HG02678 (cell line): ENCODE measurements around the gene AGBL5.
"Not testable (repeated sequence)": the region's sequence is repeated elsewhere in the genome, so short reads cannot be mapped to it uniquely, and the experiment has no call there.

Experiments
- ATAC-seq: cut with Tn5 transposase; IDR thresholded peaks from one replicate; pipeline ENCODE4 v1.9.1; 2021; ENCODE audit warnings: mild to moderate bottlenecking, moderate library complexity; ENCODE audit not compliant: unreplicated experiment

Gene AGBL5

DNA sequence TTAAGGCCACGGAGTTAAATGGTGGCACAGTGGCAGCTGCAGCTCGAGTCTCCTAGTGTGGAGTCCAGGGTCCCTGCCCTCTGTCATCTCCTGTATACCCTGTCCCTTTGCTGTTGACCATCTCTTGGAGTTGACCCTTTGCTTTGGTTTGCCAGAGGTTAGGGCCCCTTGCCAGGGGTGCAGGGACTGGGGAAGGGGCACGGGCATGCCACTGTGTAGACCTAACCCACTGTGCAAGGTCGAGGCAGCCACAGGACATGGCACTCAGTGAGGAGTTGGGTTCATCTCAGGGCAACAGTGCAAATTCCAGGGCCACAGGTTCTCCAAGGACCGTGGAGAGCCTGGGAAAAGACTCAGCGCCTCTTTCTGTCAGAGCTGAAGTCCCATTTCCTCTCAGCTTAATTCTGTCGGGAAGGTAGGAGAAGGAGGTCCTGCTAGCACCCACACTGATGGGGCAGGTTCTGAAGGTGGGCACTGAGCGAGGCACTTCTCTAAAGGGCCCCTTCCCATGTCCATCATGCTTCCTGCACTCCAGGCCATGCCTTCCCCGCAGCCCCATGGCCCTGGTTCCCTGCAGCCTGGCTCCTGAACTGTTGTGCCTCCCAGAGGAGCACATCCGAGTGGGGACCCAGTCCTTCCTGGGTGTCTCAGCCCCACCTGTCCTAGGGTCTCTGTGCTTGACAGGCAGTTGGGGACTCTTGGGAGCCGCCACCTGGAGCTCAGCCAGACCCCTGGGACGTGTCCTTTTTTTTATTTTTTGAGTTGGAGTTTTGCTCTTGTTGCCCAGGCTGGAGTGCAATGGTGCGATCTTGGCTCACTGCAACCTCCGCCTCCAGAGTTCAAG lies 37.9 kb downstream of the AGBL5 start:
- ATAC-seq, result no peak

DNA sequence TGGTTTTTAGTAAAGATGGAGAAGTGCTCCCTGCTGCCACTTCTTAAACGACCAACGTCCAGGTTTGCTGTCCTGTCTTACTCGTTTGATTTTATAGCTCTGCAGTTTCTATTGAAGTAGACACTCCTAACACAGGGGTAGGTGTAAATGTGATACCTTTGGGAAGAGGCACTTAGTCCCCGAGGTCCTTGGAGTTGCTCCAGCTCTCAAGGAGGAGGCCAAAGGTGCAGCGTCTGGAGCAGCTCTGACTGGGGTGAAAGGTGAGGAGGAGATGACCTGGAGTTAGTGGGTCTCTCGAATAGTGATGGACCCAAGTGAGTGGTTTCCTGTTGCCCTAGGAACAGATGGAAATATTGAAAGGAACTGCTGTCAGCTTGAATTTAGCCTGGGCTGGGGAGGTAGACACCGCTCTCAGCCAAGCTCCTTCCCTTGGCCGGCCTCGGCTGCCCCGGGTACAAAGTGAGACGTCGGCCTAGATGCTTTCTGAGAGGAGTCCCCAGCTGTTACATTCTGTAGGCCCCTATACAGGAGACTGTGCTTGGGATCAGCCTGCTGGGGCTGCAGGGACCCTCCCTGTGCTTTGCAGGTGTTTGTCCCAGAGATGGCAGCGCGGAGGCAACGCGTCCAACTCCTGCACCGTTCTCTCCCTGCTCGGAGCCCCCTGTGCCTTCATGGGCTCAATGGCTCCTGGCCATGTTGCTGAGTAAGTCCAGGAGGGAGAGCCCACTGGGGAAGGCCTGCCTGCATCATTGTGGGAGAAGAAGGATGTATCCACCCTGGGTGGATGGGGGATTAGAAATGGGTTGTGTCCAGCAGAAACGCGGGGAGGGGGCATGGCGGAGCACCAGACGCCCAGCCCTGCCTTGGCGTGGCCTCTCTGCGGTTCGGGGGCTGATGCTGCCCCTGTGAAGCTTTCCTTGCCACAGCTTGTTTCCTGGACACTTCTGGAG lies 40.6 kb downstream of the AGBL5 start:
- ATAC-seq, result no peak

DNA sequence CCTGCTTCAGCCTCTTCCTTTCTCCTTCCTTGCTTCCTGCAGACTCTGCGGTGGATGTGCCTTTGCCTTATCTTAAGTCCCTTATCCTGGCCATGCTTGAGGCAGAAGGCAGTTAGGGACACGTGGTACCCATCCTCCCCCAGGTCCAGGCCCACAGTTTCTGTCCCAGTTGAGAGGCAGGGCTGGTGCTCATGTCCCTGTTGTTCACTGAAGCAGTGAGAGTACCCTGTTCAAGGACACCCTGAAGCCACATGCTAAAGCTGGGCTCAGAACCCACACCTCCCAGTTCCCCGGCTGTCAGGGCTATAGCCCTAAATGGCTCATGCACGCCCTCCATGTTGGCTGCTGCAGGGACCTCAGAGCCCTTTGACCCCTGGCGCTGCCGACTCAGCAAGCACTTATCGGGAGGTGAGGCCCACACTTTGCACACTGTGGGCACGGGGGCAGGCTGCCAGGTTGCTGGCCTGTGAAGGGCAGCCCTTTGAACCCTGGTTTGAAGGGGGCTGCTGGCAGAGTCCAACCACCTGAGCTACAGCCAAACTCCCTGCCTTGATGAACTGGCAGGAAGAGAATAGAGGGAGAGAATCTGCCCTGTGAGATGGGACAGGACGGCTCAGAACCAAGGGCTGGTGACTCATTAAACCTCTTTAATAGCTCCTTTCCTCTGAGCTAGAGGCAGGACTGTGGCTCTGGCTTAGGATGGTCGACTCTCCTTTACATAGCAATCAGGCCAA lies 41.4 kb downstream of the AGBL5 start:
- no peak for ATAC-seq

DNA sequence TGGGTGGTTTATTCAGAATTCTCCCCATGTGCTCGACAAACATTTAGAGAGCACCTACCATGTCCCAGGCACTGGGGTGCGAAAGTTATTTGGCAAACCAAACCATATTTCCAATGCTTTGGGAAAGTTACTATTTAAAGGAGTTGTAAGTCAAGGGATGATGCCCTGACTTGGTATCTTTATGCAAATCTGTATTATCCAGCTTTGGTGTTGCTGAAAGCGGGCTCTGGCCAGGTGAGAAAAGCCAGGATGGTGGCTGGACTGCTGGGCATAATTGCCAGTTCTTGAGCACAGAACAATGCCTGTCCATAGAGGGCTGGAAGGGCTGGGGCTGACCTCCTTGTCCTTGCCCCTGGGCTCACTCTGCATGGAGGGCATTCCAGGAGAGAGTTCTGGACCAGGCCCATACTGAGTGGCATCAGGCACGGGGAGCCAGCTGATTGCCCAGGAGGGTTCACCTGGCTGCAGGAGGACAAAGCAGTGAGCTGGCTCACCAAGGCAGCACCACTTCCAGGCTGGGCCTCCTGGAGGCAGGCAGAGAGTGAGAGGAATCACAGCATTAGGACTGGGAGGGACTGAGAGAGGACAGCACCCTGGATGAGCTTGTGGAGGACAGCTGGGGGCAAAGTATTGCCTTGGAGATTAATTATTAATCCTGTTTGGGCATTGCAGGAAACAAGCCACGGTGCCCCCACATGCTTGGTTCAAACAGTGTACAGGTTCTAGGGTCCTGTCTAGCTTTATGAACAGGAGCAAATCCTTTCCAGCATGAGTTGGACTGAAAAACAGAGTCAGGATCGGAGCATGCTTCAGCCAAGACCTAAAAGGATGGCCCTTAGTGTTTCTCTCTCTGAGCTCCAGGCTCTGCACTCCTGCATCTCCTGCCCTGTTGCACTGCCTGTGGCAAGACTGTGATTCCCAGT lies 42.2 kb downstream of the AGBL5 start:
- ATAC-seq, result no peak

DNA sequence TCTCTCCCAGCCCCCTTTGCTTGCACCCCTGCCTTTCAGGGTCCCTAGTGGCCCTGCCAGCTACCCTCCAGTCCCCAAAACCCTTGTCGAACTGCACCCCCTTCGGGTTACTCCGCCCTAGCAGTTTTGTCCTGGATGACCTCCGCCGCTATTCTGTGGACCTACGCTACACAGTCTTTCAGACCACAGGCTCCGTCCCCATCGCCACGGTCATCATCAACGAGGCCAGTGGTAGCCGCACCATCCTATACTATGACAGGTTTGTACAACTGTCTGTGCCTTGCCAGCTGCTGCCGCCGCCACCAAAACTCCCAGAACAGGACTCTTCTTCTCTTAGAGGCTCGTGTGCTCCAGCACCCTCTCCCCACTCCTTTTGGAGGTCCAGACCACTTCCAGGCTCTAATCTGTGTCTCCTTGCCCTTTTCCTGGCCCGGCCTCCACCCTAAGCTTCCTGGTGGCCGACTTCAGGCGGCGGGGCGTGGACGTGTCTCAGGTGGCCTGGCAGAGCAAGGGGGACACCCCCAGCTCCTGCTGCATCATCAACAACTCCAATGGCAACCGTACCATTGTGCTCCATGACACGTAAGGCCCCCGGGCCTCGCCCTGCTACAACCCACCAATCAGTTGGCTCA lies 43.0 kb downstream of the AGBL5 start:
- ATAC-seq, result no peak

DNA sequence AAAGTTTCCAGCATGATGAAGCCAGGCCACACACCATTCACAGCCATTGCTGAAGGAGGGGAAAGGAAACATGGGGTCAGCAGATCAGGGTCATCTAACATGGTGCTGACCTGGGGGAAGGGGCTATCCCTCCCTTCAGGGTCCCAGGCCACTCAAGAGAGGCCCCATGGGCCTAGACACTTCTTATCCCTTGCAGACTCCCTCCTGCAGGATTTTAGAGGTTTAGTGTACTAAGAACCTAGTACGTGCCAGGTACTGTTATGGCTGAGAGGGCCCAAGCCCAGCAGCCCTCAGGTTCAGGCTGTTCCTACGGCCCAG lies 43.9 kb downstream of the AGBL5 start:
- no peak for ATAC-seq

DNA sequence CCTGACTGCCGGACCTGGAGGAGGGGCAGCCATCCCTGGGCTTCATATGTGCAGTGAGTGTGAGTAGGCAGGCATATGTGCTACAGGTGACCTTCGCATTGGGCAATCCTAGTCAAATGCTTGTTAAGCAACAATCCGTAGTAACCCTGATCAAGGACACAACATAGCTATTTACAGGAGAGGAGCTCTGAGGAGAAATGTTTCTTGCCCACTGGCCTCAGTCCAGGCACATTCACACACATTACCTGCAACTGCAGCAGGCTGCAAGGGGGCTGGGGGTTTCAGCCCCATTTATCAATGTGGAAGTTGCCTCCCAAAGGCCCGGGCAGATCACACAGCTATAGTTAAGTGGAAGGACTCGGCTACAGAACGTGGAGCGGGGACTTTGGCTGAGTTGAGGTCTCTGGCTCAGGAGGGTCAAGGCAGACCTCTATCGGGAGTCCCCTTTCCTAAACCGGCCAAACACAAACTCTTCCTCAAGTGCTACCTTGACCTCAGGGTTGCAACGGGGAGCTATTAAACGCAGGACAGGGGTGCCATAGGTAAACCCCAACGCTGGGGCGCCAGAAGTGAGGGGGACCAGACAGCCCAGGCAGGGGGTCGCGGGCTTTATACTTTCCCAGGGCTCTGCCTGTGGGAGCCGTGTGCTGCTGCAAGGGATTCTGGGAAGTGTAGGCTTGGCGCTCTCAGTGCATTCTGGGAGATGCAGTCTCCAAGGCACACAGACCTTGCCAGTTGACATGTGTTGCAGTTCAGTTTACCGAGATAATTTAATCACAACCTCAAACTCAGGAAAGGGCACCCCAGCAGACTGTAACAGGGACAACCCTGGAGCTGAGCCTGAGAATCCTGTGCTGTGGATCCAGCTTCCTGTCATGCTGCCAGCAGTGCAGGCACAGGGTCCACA lies 44.5 kb downstream of the AGBL5 start:
- ATAC-seq, result peak; percentile 48

DNA sequence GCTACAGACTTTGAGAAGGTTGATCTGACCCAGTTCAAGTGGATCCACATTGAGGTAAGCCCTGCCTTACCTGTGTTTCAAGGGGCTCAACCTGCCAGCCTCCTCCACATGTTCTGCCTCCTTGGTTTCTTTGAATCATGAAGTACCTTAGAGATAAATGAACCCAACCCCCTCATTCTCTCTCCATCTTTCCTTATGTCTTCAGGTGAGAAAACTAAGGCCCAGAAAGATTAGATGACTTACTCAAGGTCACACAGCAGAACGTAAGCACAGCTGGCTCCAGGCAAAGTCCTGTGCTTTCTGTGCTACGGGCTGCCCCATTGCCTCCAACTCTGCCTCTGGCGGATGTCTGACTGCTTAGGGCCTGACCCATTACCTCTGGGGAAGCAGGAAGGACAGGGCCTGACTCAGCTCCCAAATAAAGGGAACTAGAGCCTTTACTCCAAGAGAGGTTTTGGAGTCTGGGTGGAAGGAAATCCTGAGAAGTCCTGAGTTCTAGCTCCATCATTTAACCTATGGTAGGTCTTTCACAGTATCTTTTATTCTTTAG lies 45.4 kb downstream of the AGBL5 start:
- ATAC-seq, result no peak

DNA sequence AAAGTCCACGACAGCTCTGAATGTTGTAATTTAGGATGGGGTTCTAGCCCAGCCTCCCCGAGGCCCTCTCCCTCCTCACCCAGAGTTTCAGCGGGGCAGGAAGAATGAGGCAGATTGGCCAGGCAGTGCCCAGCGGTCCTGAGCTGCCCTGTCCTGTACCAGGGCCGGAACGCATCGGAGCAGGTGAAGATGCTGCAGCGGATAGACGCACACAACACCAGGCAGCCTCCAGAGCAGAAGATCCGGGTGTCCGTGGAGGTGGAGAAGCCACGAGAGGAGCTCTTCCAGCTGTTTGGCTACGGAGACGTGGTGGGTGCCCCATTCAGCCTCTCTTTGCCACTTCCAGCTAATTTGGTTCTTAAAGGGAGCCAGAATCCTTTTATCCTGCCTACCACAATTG lies 45.9 kb downstream of the AGBL5 start:
- no peak for ATAC-seq

DNA sequence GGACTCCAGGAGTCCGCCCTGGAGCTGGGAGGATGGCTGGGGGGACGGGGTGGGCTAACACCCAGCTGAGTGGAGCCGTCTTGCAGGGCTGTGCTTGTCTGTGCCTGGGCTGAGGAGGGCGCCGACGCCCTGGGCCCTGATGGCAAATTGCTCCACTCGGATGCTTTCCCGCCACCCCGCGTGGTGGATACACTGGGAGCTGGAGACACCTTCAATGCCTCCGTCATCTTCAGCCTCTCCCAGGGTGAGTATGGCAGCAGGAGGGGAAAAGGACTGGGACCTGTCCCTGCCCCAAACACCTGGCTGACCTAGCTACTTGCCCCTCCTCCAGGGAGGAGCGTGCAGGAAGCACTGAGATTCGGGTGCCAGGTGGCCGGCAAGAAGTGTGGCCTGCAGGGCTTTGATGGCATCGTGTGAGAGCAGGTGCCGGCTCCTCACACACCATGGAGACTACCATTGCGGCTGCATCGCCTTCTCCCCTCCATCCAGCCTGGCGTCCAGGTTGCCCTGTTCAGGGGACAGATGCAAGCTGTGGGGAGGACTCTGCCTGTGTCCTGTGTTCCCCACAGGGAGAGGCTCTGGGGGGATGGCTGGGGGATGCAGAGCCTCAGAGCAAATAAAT lies 48.0 kb downstream of the AGBL5 start:
- ATAC-seq, result no peak

DNA sequence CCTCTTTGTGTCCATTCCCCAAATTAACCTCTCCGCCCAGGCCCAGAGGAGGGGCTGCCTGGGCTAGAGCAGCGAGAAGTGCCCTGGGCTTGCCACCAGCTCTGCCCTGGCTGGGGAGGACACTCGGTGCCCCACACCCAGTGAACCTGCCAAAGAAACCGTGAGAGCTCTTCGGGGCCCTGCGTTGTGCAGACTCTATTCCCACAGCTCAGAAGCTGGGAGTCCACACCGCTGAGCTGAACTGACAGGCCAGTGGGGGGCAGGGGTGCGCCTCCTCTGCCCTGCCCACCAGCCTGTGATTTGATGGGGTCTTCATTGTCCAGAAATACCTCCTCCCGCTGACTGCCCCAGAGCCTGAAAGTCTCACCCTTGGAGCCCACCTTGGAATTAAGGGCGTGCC lies 48.6 kb downstream of the AGBL5 start:
- ATAC-seq, result no peak

DNA sequence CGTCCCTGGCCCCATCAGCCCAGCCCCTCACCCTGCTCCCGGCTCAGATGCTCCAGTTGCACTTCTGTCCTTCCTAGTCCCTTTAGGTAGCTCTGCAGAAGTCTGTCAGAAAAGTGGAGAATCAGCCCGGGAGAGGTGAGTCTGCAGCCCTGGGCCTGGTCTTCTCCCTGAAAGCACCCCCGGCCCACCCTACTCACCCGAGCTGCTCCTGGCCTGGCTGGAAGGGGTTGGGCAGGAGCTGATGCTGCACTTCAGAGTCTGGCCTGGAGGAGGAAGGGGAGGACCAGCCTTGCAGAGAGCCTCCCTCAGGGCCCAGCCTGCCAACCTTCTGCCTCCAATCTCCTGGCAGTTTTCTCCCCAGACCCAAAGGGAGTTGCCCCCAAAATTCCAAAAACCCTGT lies 50.9 kb downstream of the AGBL5 start:
- ATAC-seq, result no peak

DNA sequence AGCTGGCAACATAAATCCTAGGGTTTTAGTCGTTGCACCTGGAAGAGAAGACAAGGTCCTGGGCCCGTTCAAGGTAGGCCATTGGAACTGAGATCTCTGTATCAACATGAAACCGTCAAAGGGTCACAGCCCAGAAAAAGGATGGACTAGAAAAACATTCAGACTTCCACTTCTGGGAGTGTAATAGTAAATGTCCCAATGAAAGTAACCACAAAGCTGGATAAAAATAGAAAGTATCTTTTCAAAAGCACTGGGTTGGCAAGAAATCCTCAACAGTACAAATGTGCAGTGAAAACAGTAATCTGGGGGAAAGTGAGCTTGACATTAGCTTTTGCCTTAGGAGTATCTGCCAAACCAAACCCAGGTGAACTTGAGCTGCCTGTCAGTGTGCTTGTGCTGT lies 54.5 kb downstream of the AGBL5 start:
- no peak for ATAC-seq

DNA sequence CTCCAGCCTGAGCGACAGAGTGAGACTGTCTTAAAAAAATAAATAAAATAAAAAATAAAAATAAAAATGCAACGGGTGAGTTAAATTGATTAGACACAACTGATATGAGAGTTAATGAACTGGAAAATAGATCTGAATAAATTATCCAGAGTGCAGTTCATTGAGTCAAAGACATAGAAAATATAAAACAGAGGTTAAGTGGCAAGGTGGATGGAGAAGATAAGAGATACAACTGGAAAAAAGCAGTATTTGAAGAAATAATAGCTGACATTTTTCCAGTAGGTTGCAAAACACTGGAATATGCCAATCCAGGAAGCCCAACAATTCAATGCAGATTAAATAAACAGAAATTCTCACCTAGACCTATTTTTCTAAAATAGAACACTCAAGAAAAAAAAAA lies 56.8 kb downstream of the AGBL5 start:
- ATAC-seq, result no peak

DNA sequence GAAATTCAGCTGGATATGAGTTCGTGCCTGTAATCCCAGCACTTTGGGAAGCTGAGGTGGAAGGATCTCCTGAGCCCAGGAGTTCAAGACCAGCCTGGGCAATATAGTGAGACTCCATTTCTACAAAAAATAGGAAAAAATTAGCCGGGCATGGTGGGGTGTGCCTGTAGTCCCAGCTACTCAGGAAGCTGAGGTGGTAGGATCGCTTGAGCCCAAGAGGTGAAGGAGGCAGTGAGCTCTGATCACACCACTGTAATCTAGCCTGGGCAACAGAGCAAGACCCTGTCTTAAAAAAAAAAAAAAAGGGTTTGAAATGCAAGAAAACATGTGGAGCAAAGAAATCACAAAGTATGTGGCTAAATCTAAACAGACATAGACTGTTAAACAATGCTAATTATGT lies 57.6 kb downstream of the AGBL5 start:
- ATAC-seq, result no peak

DNA sequence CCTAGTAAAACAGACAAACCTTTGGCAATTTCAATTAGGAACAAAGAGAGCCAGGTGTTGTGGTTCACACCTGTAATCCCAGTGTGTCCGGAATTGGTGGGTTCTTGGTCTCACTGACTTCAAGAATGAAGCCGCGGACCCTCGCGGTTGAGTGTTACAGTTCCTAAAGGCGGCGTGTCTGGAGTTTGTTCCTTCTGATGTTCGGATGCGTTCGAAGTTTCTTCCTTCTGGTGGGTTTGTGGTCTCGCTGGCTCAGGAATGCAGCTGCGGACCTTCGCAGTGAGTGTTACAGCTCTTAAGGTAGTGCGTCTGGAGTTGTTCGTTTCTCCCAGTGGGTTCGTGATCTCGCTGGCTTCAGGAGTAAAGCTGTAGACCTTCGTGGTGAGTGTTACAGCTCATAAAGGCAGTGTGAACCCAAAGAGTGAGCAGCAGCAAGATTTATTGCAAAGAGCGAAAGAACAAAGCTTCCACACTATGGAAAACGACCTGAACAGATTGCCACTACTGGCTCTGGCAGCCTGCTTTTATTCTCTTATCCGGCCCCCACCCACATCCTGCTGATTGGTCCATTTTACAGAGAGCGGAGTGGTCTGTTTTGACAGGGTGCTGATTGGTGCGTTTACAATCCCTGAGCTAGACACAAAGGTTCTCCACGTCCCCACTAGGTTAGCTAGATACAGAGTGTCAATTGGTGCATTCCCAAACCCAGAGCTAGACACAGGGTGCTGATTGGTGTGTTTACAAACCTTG lies 59.3 kb downstream of the AGBL5 start:
- ATAC-seq, result not testable (repeated sequence)

DNA sequence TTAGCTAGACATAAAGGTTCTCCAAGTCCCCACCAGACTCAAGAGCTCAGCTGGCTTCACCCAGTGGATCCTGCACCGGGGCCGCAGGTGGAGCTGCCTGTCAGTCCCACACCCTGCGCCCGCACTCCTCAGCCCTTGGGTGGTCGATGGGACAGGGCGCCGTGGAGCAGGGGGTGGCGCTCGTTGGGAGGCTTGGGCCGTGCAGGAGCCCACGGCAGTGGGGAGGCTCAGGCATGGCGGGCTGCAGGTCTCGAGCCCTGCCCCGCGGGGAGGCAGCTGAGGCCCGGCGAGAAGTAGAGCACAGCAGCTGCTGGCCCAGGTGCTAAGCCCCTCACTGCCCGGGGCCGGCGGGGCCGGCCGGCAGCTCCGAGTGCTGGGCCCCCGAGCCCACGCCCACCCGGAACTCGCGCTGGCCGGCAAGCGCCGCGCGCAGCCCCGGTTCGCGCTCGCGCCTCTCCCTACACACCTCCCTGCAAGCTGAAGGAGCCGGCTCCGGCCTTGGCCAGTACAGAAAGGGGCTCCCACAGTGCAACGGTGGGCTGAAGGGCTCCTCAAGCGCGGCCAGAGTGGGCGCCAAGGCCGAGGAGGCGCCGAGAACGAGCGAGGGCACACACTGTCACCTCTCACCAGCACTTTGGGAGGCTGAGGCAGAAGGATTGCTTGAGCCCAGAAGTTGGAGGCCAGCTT lies 60.1 kb downstream of the AGBL5 start:
- not testable (repeated sequence) for ATAC-seq
